ENCODE results near the gene PCED1B. TPM values are rescaled to one million over a fixed set of nuclear protein-coding genes. Genes with fewer than 3 reads are reported as not detected.
A peak's percentile ranks its signal among the peaks of the same experiment; 100 is the strongest.
"Not testable (repeated sequence)": the region's sequence is repeated elsewhere in the genome, so short reads cannot be mapped to it uniquely, and the experiment has no call there.

PCED1B gene
- total and polyA plus RNA-seq, 4 donors: 2.2 to 8.2 (median 3.8) TPM

- TF ChIP-seq CTCF (IDR thresholded peaks at IDR 0.05; ENCODE audit: control extremely low read depth, extremely low read depth): no peak
- Histone ChIP-seq H3K9me3 (ENCODE audit: control insufficient read depth in 4 of 4, insufficient read depth in 3 of 4, low read length in 3 of 4) (no peaks in the 10 kb centered on the region), H3K9ac (ENCODE audit: insufficient read depth in 1 of 2, low read length in 2 of 2) (no peak overlapping the region), H3K4me3 (no peak overlapping the region), H3K4me1 (ENCODE audit: control insufficient read depth in 5 of 5, insufficient read depth in 5 of 5, low read length in 5 of 5) (peaks cover 0 to 9% (median 0%) of the 10 kb centered on the region in 5 donors), H3K36me3 (ENCODE audit: control insufficient read depth in 4 of 4, insufficient read depth in 4 of 4, low read length in 4 of 4) (no peaks in the 10 kb centered on the region), H3K27me3 (ENCODE audit: control insufficient read depth in 3 of 3, insufficient read depth in 3 of 3, low read length in 2 of 3) (no peaks in the 10 kb centered on the region), H3K27ac (ENCODE audit: low read depth in 1 of 2, low read length in 1 of 2) (no peak overlapping the region)
- 74 to 80% methylated on average over 3 of the region's 3 CpGs for WGBS, 2 donors
- peak in 1 of 3 donors; percentile 17 for DNase-seq
- no peak for ATAC-seq (ENCODE audit: insufficient read depth, low FRiP score)
Observed at GRCh38 chr12:47214001-47214619, 134.7 kb downstream of the PCED1B start.

GRCh38 chr12:47214771-47215170 lies 135.3 kb downstream of the PCED1B start:
- 79 to 82% methylated on average over 7 of the region's 7 CpGs for WGBS, 2 donors
- no peak for ATAC-seq (ENCODE audit: insufficient read depth, low FRiP score)
- Histone ChIP-seq H3K9me3 (ENCODE audit: control insufficient read depth in 4 of 4, insufficient read depth in 3 of 4, low read length in 3 of 4) (no peaks in the 10 kb centered on the region), H3K4me1 (ENCODE audit: control insufficient read depth in 5 of 5, insufficient read depth in 5 of 5, low read length in 5 of 5) (peaks cover 0 to 9% (median 0%) of the 10 kb centered on the region in 5 donors), H3K36me3 (ENCODE audit: control insufficient read depth in 4 of 4, insufficient read depth in 4 of 4, low read length in 4 of 4) (no peaks in the 10 kb centered on the region), H3K27me3 (ENCODE audit: control insufficient read depth in 3 of 3, insufficient read depth in 3 of 3, low read length in 2 of 3) (no peaks in the 10 kb centered on the region), H3K27ac (ENCODE audit: low read depth in 1 of 2, low read length in 1 of 2) (no peak overlapping the region), H3K4me3 (no peak overlapping the region), H3K9ac (ENCODE audit: insufficient read depth in 1 of 2, low read length in 2 of 2) (no peak overlapping the region)
- no peak for DNase-seq
- TF ChIP-seq CTCF (IDR thresholded peaks at IDR 0.05; ENCODE audit: control extremely low read depth, extremely low read depth): no peak

GRCh38 chr12:47216150-47216677 lies 136.8 kb downstream of the PCED1B start:
- no peak for TF ChIP-seq CTCF (IDR thresholded peaks at IDR 0.05; ENCODE audit: control extremely low read depth, extremely low read depth)
- Histone ChIP-seq H3K9ac (ENCODE audit: insufficient read depth in 1 of 2, low read length in 2 of 2) (no peak overlapping the region), H3K36me3 (ENCODE audit: control insufficient read depth in 4 of 4, insufficient read depth in 4 of 4, low read length in 4 of 4) (no peaks in the 10 kb centered on the region), H3K4me3 (no peak overlapping the region), H3K27ac (ENCODE audit: low read depth in 1 of 2, low read length in 1 of 2) (no peak overlapping the region), H3K9me3 (ENCODE audit: control insufficient read depth in 4 of 4, insufficient read depth in 3 of 4, low read length in 3 of 4) (no peaks in the 10 kb centered on the region), H3K4me1 (ENCODE audit: control insufficient read depth in 5 of 5, insufficient read depth in 5 of 5, low read length in 5 of 5) (peaks cover 0 to 9% (median 0%) of the 10 kb centered on the region in 5 donors), H3K27me3 (ENCODE audit: control insufficient read depth in 3 of 3, insufficient read depth in 3 of 3, low read length in 2 of 3) (no peaks in the 10 kb centered on the region)
- 29 to 54% methylated on average over 8 of the region's 8 CpGs for WGBS, 2 donors
- peak; percentile 82 for ATAC-seq (ENCODE audit: insufficient read depth, low FRiP score)
- peak in 1 of 3 donors; percentile 22 for DNase-seq

- DNase-seq; H3K9me3 ChIP-seq (ENCODE audit: control insufficient read depth in 4 of 4, insufficient read depth in 3 of 4, low read length in 3 of 4); H3K4me3 ChIP-seq; H3K27me3 ChIP-seq (ENCODE audit: control insufficient read depth in 3 of 3, insufficient read depth in 3 of 3, low read length in 2 of 3); ATAC-seq (ENCODE audit: insufficient read depth, low FRiP score); H3K9ac ChIP-seq (ENCODE audit: insufficient read depth in 1 of 2, low read length in 2 of 2); H3K27ac ChIP-seq (ENCODE audit: low read depth in 1 of 2, low read length in 1 of 2); H3K36me3 ChIP-seq (ENCODE audit: control insufficient read depth in 4 of 4, insufficient read depth in 4 of 4, low read length in 4 of 4); H3K4me1 ChIP-seq (ENCODE audit: control insufficient read depth in 5 of 5, insufficient read depth in 5 of 5, low read length in 5 of 5): not testable (repeated sequence)
- WGBS, 2 donors: 92 to 99% methylated on average over 8 of the region's 8 CpGs
Observed at GRCh38 chr12:47217595-47217869, 138.1 kb downstream of the PCED1B start.

Measured in lung (tissue), 12 donors.